Activated T-cell treated with anti-CD3 and anti-CD28 coated beads for 48 hours (primary cell): ENCODE measurements around the gene MUC13.

Experiments used
- DNase-seq: peaks from one replicate; pipeline ENCODE4 v3.0.0-alpha.2; 2020; ENCODE audit warnings: low read depth

Gene MUC13

GRCh38 chr3:124896824-124897526 is 37.6 kb downstream of the MUC13 start:
- no peak for DNase-seq

- DNase-seq: no peak
These were observed 38.8 kb downstream of the MUC13 start for GRCh38 chr3:124895756-124896155.

- no peak for DNase-seq
These were observed 41.0 kb downstream of the MUC13 start for GRCh38 chr3:124893526-124893925.

- DNase-seq: no peak
These were observed 43.9 kb downstream of the MUC13 start for GRCh38 chr3:124890573-124891190.

DNA sequence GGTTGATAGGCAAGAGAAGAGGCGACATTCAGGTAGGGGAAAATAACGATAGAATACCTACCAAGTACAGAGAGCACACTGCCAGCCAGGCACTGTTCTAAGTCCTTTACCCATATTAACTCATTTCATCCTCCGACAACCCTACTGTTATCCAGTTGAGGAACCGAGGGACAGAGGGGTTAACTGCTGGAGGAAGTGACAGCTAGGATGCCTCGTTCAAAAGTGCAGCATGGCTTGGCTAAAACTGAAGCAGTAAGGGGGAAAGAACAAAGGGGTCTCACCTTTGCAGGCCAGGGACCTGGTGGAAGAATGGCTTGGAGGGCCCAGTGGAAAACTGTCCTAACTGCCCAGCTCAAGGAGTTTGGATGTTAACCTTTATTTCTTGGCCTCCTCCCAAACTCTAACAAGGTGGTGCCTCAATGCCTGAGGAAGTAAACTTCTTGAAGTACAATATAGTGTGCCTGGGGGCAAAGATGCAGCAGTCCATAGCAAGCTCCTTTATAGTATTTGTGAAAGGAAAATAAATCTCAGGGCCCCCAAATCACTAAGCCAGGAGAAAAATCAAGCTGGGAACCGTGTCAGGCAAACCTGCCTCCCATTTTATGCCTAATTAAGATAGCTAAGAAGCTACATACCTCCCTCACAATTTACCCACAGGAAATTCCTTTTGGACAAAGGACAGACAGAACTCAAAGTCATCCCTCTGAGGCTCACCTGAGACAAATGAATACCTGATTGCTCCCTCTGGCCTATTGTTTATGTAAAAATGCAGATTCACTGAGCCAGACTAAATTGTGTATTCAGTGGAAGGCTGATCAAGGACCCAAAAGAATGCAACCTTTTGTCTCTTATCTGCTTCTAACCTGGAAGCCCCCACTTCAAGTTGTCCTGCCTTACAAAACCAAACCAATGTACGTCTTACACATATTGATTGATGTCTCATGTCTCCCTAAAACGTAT is 45.8 kb downstream of the MUC13 start:
- DNase-seq: no peak

DNA sequence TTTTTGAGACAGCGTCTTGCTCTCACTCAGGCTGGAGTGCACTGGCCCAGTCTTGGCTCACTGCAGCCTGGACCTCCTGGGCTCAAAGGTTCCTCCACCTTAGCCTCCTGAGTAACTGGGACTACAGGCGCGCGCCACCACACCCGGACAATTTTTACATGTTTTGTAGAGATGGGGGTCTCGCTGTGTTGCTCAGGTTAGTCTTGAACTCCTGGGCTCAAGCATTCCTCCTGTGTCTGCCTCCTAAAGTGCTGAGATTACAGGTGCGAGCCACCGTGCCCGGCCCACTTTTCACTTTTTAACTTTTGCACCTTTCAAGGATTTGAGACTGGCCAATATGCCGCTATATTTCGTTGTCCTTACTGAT is 46.6 kb downstream of the MUC13 start:
- no peak for DNase-seq

GRCh38 chr3:124887177-124887931 is 47.2 kb downstream of the MUC13 start, which contains the start of gene ITGB5:
ITGB5 (minus strand) TSS chr3:124887365; CDS start chr3:124887000, 365 bp downstream.
- DNase-seq: peak; percentile 30

DNA sequence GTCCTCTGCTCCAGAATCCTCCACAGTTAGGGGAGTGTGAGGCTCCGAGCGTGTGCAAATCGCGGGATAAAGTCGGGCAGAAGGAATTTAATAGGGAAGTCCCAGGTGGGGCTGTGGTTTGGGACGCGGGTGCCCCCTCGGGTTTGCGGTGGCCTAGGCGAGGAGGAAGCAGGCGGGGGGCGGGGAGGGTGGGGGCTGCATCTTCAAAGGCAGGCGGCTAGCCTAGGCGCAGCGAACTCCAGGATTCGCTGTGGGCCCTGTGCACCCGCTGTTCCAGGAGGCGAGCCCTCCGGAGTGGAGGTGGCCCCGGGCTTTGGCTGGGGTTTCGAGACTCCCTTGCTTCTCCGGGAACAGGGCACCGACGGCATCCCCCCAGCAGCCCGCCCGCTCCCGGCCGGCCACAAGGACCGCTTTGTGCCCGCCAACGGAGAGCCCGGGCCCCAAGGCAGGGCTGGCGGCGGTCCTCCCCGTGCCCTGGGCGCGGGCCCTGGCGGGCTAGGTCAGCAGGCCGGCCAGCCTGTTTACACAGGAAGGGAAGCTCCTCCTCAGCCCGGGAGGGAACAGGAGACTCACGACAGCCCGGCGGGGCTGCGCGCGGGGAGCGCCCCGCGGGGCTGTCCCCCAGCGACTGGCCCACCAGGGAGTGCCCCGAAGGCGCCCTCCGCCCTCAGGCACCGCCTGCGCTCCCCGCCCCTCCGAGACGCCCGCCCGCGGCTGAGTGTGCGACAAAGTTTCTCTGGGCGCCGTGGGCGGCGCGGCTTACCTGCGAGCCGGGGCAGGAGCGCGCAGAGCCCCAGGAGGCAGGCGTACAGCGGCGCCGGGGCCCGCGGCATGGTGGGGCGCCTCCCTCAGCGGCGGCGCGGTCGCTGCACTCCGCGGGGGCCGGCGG is 48.1 kb downstream of the MUC13 start:
- DNase-seq: peak; percentile 24

GRCh38 chr3:124885466-124886167 is 48.9 kb downstream of the MUC13 start:
- DNase-seq: no peak

DNA sequence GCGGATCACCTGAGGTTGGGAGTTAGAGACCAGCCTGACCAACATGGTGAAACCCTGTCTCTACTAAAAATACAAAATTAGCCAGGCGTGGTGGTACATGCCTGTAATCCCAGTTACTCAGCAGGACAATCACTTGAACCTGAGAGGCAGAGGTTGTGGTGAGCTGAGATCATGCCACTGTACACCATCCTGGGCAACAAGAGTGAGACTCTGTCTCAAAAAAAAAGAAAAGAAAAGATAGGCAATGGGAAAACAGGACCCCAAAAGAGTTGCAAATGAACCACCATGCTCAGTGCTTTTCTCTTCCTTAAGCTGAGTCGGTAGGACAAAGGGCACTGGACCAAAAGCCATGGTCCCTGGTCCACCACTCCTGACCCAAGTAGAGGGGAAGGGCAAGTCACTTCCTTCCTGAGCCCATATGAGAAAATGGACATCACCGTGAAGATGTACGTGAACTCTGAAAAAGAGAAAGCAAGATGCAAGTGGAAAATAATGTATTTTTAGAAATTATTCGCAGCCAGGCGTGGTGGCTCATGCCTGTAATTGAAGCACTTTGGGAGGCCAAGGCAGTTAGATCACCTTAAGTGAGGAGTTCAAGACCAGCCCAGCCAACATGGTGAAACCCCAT is 50.0 kb downstream of the MUC13 start:
- no peak for DNase-seq

- no peak for DNase-seq
These were observed 50.6 kb downstream of the MUC13 start for GRCh38 chr3:124883766-124884473.

DNA sequence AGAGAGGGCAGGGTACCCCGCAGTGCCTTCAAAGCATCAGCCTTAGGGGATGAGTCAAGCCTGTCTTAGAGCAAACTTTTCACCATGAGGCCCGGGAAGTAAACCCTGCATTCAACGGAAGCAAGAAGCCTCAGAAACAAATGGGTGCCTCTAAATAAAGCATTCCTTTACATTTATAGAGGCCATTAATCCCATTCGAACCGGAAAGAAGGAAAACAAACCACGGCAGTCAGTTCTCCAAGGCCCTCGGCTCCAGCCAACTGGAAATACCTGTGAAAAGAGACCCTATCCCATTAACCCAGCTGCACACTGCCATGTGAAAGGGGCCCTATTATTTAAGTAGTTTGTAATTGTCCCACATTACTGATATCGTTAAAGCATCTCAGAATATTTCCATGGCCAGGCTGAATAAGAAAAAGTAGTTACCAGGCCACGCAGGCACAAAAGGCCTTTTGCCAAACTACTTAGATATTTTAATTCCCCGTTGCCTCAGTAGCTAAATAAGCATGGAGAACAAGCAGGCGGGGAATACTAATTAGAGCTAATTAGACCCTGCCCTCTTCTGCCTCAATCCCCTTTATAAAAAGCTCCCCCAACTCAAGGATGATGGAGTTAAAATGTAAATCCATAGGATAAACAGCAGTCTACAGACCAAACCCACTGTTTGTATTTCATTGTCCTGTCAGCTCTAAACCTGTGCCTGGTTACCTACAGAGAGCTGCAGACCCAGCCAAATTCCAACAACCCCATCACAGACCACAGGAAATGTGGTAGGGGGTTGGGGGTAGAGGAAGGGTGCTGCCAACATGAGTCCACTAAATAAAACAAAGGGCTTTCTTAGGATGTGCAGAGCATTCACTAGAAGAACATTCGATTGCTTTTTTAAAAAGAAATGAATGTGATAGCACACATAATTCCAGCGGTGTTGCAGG is 51.5 kb downstream of the MUC13 start:
- no peak for DNase-seq

DNA sequence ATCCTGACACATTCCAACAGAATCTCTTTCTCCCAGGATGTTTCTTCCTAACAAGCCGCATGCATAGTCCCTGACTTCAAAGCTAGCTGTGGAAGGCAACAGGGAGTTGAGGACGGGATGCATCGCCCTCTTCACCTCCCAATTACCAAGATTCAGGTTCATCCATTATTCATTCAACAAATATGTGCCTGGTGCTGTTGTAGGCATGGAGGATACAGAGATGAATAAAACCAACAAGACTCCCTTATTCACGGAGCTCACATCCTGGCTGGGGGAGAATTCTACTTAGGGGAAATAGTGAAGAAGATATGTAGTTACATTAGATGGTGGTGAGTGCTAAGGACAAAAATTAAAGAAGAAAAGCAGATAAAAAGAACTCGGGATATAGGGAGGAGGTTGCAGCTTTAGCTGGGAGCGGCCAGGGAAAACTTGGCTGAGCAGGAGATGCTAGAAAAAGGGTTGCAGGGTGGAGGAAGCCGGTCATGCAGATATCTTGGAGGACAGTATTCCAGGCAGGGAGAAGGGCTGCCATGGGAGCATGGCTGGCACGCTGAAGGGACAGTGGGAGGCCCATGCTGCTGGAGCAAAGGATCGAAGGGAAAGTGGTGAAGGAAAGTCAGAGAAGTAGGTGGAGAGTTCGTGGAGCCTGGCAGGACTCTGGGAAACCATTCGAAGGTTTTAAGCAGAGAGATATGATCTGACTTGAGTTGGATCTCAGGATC is 52.4 kb downstream of the MUC13 start:
- DNase-seq: no peak

DNA sequence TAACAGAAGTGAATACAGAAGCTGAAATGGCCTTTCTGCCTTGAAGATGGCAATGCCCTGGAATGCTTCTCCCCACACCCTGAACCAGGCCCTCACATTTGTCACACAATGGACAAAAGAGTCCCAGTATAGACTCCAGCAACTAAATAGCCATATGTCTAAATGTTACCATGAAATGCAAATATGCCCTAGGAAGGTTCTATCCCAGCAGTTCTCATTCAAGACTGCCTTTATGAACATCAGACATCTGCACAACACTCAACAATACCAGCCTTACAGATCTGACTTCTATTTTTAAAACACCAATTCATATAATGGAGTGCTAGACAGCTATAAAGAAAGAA is 55.2 kb downstream of the MUC13 start:
- DNase-seq: no peak

DNA sequence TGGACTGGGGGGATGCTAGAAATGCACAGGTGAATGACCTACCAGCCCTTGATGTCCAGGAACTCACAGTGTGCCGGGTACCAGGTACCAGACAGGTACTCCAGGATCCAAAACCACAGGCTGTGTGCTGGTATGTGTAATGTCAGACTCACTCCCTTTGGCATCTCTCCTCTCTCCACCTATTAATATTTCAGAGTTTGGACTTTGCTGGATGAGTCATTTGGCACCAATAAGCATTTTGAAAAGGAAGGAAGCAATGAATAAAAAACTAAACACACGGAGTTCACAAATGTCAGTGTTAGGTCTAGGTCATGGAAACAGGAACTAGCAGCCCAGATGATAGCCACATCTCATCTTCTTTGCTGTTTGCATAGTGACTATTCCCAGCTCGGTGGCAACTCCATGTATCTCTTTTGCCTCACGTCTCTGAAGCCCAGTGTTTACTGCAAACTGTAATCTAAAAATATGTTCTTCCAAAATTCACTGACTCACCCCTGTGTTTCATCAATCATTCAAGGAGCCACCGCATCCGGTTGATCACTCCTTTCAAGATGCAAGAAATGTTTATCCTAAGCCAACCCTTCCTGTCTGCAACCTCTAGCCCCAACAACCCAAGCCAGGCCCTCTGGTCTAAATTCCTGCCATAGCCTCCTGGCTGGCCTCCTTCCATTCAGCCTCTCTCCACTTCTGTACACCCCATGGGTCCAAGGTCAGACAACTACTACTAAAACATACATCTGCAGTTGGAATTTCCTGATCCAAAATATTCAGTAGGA is 55.8 kb downstream of the MUC13 start:
- DNase-seq: no peak

DNA sequence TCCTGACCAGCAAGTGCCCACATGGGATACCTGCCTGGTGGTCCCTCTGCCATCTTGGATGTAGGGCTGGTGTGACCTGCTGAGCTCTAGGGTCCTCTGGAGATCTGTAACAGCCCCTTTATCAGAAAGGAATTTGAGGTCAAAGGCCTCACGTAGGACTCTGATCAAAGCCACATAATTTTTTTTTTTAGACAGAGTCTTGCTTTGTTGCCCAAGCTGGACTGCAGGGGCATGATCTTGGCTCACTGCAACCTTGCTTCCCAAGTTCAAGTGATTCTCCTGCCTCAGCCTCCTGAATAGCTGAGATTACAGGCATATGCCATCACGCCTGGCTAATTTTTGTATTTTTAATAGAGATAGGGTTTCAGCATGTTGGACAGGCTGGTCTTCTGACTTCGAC is 56.9 kb downstream of the MUC13 start:
- DNase-seq: no peak

DNA sequence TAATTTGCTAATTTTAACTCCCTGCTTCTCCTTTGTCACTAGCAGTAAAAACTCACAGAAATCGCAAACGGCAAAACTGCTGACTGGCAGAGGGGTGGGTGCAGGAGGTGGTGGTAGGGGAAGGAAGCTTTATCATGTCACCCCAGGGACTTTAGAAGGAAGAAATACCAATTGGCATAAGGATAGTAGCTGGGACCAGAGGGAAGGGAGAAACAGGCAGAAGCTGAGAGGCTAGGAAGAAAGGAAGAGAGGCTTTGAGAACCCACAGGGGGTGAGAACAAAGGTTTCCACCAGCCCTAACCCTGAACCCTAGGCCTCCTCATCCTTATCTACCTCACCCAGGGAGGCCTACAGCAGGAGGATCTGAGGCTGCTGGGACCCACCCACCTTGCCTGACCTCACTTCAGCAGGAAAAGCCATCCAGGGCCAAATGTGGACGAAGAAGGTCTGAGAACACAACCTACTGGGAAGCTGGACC is 58.1 kb downstream of the MUC13 start:
- DNase-seq: no peak
